Subcutaneous adipose tissue (tissue), 4 donors: ENCODE results near the gene TMEM250. TPM values are rescaled to one million over a fixed set of nuclear protein-coding genes. Genes with fewer than 3 reads are reported as not detected.

ENCODE experiments used
- CTCF ChIP-seq: fragments of 450-650 bp; IDR thresholded peaks from one replicate; pipeline ENCODE4 v1.5.1; 2016; ENCODE audit warnings: low read depth, mild to moderate bottlenecking, control low read depth, antibody characterized with exemption, moderate library complexity
- total RNA-seq, 4 donors: library from RNA; depleted of rRNA; stranded (reverse); fragments of >200 nt; gene quantifications; one replicate each; pipeline ENCODE4 v1.1.0, GENCODE V29; 2016

Gene TMEM250
- total RNA-seq, 4 donors from 2014 or later = 11.3 to 47.8 (median 19.6) TPM

- no peak for TF ChIP-seq CTCF
Measured at GRCh38 chr9:136146126-136147037, 27.7 kb upstream of the TMEM250 start.

DNA sequence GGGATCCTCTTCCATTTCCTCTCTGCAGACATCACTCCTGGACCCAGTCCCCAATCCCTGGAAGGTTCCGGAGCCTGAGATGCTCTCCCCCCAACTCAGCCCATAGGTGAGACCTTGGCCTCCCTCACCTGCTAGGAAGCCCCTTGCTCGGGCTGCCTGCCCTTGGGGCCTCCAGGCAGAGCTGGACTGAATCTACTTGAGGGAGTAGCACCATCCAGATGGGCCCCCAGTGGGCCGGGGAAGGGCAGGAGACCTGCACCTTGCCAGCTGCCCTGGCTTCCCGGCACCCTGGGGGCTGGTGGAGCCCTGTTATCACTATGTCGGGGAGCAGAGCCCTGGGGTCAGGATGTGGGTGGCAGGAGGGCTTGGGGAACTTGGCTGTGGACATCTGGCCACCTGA is 26.9 kb upstream of the TMEM250 start:
- no peak for TF ChIP-seq CTCF

DNA sequence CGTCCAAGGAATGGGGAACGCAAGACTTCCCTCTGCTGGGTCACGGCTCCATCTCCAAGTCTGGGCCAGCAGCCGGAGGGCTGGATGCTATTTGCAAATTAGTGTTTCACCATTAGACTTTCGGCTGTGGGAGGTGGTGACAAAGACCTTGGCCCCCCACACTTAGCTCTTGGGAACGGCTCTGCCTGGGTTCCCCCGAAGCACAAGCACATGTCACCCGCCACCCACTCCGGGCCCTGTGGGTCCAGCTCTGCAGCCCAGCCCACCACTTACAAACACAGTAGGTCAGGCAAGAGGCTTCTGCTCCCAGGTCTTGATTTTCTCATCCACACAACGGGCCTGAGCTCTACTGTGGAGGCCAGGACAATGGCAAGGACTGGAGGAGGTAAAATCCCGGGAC is 25.8 kb upstream of the TMEM250 start:
- TF ChIP-seq CTCF = no peak

- TF ChIP-seq CTCF = no peak
Measured at GRCh38 chr9:136143215-136144001, 24.7 kb upstream of the TMEM250 start.

GRCh38 chr9:136142859-136143214 is 24.2 kb upstream of the TMEM250 start:
- no peak for TF ChIP-seq CTCF

DNA sequence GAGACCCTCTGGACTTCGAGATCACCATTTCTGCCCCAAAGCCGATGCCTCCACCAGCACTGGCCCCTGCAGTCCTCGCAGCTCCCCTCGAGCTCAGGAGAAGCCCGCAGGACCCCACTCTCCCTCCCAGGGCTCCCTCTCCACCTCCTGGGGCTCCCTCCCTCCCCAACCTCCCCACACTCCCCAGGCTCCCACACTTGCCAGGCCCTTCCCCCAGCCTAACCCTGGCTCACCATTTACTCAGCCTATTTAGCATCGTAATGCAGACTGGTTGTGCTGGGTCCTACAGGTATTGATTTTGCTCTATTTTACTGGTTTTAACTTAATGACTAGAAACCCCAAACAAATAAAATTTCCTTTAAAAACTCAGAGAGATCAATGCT is 23.7 kb upstream of the TMEM250 start:
- no peak for TF ChIP-seq CTCF
